Medulla oblongata (tissue), 1 donor: ENCODE data around the gene RTP2.

ENCODE experiments used
- DNase-seq: peaks from one replicate; pipeline ENCODE4 v3.0.0-alpha.2; 2015; ENCODE audit errors: extremely low spot score

Gene RTP2

GRCh38 chr3:187702507-187703033, at the start of gene RTP2:
Gene RTP2 (minus strand): TSS chr3:187702557. CDS start chr3:187702128, 429 bp downstream.
- no peak for DNase-seq

GRCh38 chr3:187750513-187751123, 48.3 kb upstream of the RTP2 start:
- no peak for DNase-seq

GRCh38 chr3:187750006-187750512, 47.7 kb upstream of the RTP2 start:
- DNase-seq, result no peak

- peak; percentile 98 for DNase-seq
Measured at GRCh38 chr3:187748050-187748481, 45.7 kb upstream of the RTP2 start.

- peak; percentile 32 for DNase-seq
Measured at GRCh38 chr3:187747506-187747905, 45.1 kb upstream of the RTP2 start.

- peak; percentile 66 for DNase-seq
Measured at GRCh38 chr3:187746442-187747281, 44.3 kb upstream of the RTP2 start.

GRCh38 chr3:187746059-187746441, 43.7 kb upstream of the RTP2 start:
- no peak for DNase-seq

GRCh38 chr3:187745201-187746058, 43.1 kb upstream of the RTP2 start, which contains the start of gene BCL6:
Gene BCL6 (minus strand): TSS chr3:187745468. CDS start chr3:187733693, 11,775 bp downstream.
- DNase-seq, result peak; percentile 99

- DNase-seq, result peak; percentile 68
Measured at GRCh38 chr3:187744169-187745151, 42.1 kb upstream of the RTP2 start.

GRCh38 chr3:187743195-187744141, 41.1 kb upstream of the RTP2 start:
- peak; percentile 62 for DNase-seq

- DNase-seq, result peak; percentile 54
Measured at GRCh38 chr3:187742351-187743171, 40.2 kb upstream of the RTP2 start.

GRCh38 chr3:187741403-187742350, 39.3 kb upstream of the RTP2 start:
- peak; percentile 83 for DNase-seq

- DNase-seq, result peak; percentile 84
Measured at GRCh38 chr3:187740421-187741399, 38.4 kb upstream of the RTP2 start.

GRCh38 chr3:187739561-187740332, 37.4 kb upstream of the RTP2 start:
- peak; percentile 91 for DNase-seq

GRCh38 chr3:187739094-187739560, 36.8 kb upstream of the RTP2 start:
- peak; percentile 68 for DNase-seq
